Neural cell (in vitro differentiated cells): Measurements from ENCODE around the gene NHSL2.

Source experiments
- CTCF ChIP-seq: fragments of 450-650 bp; IDR thresholded peaks from 2 replicates; pipeline ENCODE4 v1.5.1; 2014; ENCODE audit warnings: antibody characterized with exemption, mild to moderate bottlenecking, moderate library complexity; ENCODE audit not compliant: poor library complexity, severe bottlenecking
- EP300 ChIP-seq: fragments of 450-650 bp; conservative IDR thresholded peaks from 2 replicates; pipeline ENCODE4 v1.6.1; 2014; ENCODE audit warnings: antibody characterized with exemption, mild to moderate bottlenecking, moderate library complexity; ENCODE audit not compliant: poor library complexity, severe bottlenecking
- EZH2 ChIP-seq: fragments of 200-600, 300-800 bp; shearing (Covaris generic), sonication (generic); IDR thresholded peaks from 2 replicates; pipeline ENCODE4 v1.6.1; 2014; ENCODE audit warnings: antibody characterized with exemption, low read length, borderline replicate concordance, mild to moderate bottlenecking; ENCODE audit not compliant: insufficient read depth, poor library complexity, severe bottlenecking
- MXI1 ChIP-seq: fragments of 450-650 bp; conservative IDR thresholded peaks from 2 replicates; pipeline ENCODE4 v1.6.1; 2014; ENCODE audit warnings: antibody characterized with exemption, mild to moderate bottlenecking; ENCODE audit not compliant: poor library complexity, severe bottlenecking
- POLR2AphosphoS5 ChIP-seq: IDR thresholded peaks from 2 replicates; pipeline ENCODE4 v1.6.1; 2012
- REST ChIP-seq: IDR thresholded peaks from 2 replicates; pipeline ENCODE4 v1.6.1; 2012; ENCODE audit warnings: borderline replicate concordance
- SMC3 ChIP-seq: fragments of 450-650 bp; conservative IDR thresholded peaks from 2 replicates; pipeline ENCODE4 v1.6.1; 2014; ENCODE audit warnings: antibody characterized with exemption, mild to moderate bottlenecking, moderate library complexity; ENCODE audit not compliant: poor library complexity
- TAF1 ChIP-seq: IDR thresholded peaks from 2 replicates; pipeline ENCODE4 v1.6.1; 2012; ENCODE audit warnings: low read depth

GRCh38 chrX:71872542-71873458, 37.8 kb upstream of the NHSL2 start:
- TF ChIP-seq EZH2, result no peak
- no peak for TF ChIP-seq CTCF
- TF ChIP-seq SMC3, result no peak
- TF ChIP-seq EP300, result no peak
- TF ChIP-seq POLR2AphosphoS5, result no peak
- no peak for TF ChIP-seq TAF1
- TF ChIP-seq MXI1, result no peak
- TF ChIP-seq REST, result no peak
